ENCODE results near the gene DNMT3A. TPM values are rescaled to one million over a fixed set of nuclear protein-coding genes. Genes with fewer than 3 reads are reported as not detected.

Gene DNMT3A
- total and polyA plus RNA-seq, 2 donors (not counting 3 experiments of a cell fraction or from before 2014, with no cell fraction given), result 23.3 to 71.7 TPM

GRCh38 chr2:25349397-25349796, 7.7 kb upstream of the DNMT3A start:
- Histone ChIP-seq H4K20me1 (replicated peaks; ENCODE audit: control insufficient read depth, extremely low read depth, insufficient read depth, low read length) (no peaks in the 10 kb centered on the region), H3K4me3 (replicated peaks in 1 of 3; ENCODE audit: insufficient read depth in 1 of 3, low read depth in 1 of 3, low read length in 3 of 3) (no peak overlapping the region), H3K4me2 (ENCODE audit: insufficient read depth, low read length) (no peak overlapping the region), H3K9me3 (replicated peaks; ENCODE audit: control insufficient read depth, insufficient read depth, low read length) (no peaks in the 10 kb centered on the region), H3K79me2 (ENCODE audit: control insufficient read depth, insufficient read depth, low read length) (no peaks in the 10 kb centered on the region), H3K4me1 (ENCODE audit: control insufficient read depth, extremely low read depth, insufficient read depth, low read length) (peaks cover 2% of the 10 kb centered on the region), H3K9ac (replicated peaks; ENCODE audit: extremely low read depth, insufficient read depth, low read length) (no peak overlapping the region), H3K27me3 (ENCODE audit: control insufficient read depth in 2 of 2, insufficient read depth in 2 of 2, low read length in 2 of 2) (peaks cover 0 to 7% of the 10 kb centered on the region in 2 experiments), H3K27ac (ENCODE audit: insufficient read depth, low read depth, low read length) (no peak overlapping the region), H3K9me1 (replicated peaks; ENCODE audit: control insufficient read depth, extremely low read depth, insufficient read depth, low read length) (no peaks in the 10 kb centered on the region), H3K36me3 (ENCODE audit: control insufficient read depth in 2 of 2, extremely low read depth in 1 of 2, insufficient read depth in 2 of 2, low read length in 2 of 2) (no peaks in the 10 kb centered on the region), H2AFZ (ENCODE audit: low read depth, low read length) (no peak overlapping the region)
- BruUV-seq (replicated peaks), result no TSS peak
- intact Hi-C loops (cut with micrococcal nuclease) (no loop called here), dilution Hi-C loops (cut with MboI; ENCODE audit: extremely low pct_ligation_motif_present, low sequenced_read_pairs) (no loop called here)
- TF ChIP-seq MAX (IDR thresholded peaks at IDR 0.05; ENCODE audit: insufficient read depth, insufficient read length) (no peak), FOS (IDR thresholded peaks at IDR 0.05; ENCODE audit: borderline replicate concordance, insufficient read depth, low read length) (no peak), POLR2A (IDR thresholded peaks at IDR 0.05; ENCODE audit: low read depth, low read length) (no peak), EZH2 (IDR thresholded peaks at IDR 0.05; ENCODE audit: borderline replicate concordance, low read depth, low read length, severe bottlenecking) (no peak), GATA2 (IDR thresholded peaks at IDR 0.05; ENCODE audit: insufficient read depth, insufficient read length, low read depth, low read length) (no peak), POLR2AphosphoS5 (IDR thresholded peaks at IDR 0.05; ENCODE audit: insufficient read depth, low read depth, low read length) (no peak), JUN (IDR thresholded peaks at IDR 0.05; ENCODE audit: borderline replicate concordance, insufficient read depth, insufficient read length, low read depth) (no peak), MYC (IDR thresholded peaks at IDR 0.05; ENCODE audit: low read depth, low read length) (no peak)
- TF ChIP-seq, protein P1, sequence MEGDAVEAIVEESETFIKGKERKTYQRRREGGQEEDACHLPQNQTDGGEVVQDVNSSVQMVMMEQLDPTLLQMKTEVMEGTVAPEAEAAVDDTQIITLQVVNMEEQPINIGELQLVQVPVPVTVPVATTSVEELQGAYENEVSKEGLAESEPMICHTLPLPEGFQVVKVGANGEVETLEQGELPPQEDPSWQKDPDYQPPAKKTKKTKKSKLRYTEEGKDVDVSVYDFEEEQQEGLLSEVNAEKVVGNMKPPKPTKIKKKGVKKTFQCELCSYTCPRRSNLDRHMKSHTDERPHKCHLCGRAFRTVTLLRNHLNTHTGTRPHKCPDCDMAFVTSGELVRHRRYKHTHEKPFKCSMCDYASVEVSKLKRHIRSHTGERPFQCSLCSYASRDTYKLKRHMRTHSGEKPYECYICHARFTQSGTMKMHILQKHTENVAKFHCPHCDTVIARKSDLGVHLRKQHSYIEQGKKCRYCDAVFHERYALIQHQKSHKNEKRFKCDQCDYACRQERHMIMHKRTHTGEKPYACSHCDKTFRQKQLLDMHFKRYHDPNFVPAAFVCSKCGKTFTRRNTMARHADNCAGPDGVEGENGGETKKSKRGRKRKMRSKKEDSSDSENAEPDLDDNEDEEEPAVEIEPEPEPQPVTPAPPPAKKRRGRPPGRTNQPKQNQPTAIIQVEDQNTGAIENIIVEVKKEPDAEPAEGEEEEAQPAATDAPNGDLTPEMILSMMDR (IDR thresholded peaks at IDR 0.05; ENCODE audit: extremely low read depth in 1 of 2, insufficient read depth in 1 of 2, low read depth in 1 of 2, low read length in 2 of 2), result no peak
- FAIRE-seq (no peak), DNase-seq (ENCODE audit: low read depth, low spot score) (no peak)
- POLR2A ChIA-PET, result no interaction called here
- CTCF ChIA-PET, result interaction anchor here (5.0 kb wide), 1 partner anchor 13 kb away, joined by 55 read pairs; no protein-coding TSS in a partner anchor
